GM19438 (cell line): Measurements from ENCODE around the gene VAMP8.
"Not testable (repeated sequence)": the region's sequence is repeated elsewhere in the genome, so short reads cannot be mapped to it uniquely, and the experiment has no call there.

Experiments used
- ATAC-seq: cut with Tn5 transposase; IDR thresholded peaks from one replicate; pipeline ENCODE4 v1.9.1; 2021; ENCODE audit warnings: low read depth; ENCODE audit not compliant: unreplicated experiment

The VAMP8 gene

DNA sequence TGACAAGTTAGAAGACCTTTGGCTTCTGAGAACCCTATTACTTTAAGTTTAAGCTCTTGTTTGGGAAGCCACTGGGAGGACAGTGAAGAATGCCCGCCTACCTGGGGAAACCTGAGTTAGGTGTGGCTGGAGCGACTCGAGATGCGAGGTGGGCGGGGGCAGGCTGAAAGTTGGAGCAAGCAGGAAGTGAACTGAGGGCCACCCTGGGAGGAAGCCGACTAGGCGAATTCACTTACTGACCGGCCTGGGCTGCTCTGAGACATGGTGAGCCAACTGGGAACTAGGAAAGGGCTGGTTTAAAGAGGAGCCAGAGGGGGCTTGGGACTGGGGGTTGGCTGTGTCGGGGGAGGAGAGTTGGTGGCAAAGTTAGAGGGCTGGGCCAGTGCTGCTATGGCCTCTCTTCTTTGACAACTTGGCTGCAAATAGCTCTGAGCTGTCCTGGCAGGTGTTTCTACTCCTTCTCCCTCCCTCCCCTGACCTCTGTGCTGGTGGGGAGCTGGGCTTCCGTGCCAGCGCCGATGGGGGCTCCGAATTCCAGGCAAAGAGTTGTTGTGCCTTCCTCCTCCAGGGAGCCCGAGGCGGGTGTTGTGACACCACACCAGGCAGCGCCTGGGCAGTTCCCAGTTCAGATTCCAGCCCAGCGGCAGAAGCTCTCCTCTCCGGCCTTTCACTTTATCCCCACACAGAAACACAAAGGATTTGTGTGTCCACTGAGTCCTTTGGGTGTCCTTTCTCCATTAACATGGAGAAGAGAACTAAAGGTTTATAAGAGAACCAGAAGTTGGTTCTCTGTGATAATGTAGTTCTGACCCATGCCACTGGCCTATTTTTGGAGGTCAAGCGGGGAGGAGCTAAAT, at the start of gene VAMP8:
TSS of gene VAMP8 (plus strand) at position 201 of the 857 bp plus-strand sequence. CDS start at position 262, 61 bp downstream.
- peak; percentile 66 for ATAC-seq

GRCh38 chr2:85527787-85528186, 49.6 kb upstream of the VAMP8 start:
- no peak for ATAC-seq

GRCh38 chr2:85528355-85528754, 49.0 kb upstream of the VAMP8 start:
- ATAC-seq, result no peak

GRCh38 chr2:85529809-85530208, 47.6 kb upstream of the VAMP8 start:
- no peak for ATAC-seq

GRCh38 chr2:85531589-85531988, 45.8 kb upstream of the VAMP8 start:
- no peak for ATAC-seq

DNA sequence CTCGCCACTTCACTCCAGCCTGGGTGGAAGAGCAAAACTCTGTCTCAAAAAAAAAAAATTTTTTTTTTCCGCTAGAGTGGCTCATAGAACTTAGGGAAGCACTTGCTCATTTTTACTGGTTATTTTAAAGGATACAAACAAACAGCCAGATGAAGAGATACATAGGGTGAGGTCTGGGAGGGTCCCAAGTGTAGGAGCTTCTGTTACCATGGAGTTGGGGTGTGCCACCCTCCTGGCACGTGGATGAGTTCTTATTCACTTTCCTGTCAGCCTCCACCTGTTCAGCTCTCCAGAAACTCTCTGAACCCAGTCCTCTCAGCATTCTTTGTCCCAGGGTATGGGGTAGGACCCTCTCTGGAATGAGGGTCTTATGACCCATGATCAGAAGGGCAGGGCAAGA, 43.3 kb upstream of the VAMP8 start:
- no peak for ATAC-seq

DNA sequence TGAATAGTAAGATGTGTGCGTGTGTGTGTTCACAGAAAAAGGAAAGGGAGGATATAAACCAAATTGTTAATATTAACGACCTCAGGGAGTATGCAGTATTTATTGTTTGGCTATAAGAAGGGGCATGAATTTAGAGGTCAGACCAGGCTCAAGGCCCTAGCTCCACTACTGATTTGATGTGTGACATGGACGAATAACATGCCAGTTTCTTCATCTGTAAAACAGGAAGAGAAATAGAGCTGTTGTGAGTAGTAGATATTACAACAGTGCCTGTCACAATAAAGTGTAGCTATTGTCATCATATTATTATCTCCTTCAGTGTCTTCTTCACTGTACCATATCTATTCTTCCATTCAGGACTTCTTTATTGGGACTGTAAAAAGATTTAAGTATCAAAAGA, 42.5 kb upstream of the VAMP8 start:
- no peak for ATAC-seq

- ATAC-seq, result no peak
Observed at GRCh38 chr2:85536479-85536878, 40.9 kb upstream of the VAMP8 start.

- ATAC-seq, result no peak
Observed at GRCh38 chr2:85537600-85538506, 39.5 kb upstream of the VAMP8 start.

- peak; percentile 62 for ATAC-seq
Observed at GRCh38 chr2:85538507-85539360, 38.7 kb upstream of the VAMP8 start, which contains the start of gene MAT2A. TSS of gene MAT2A (plus strand) at chr2:85539168. CDS start at chr2:85539288, 120 bp downstream.

GRCh38 chr2:85539361-85540132, 37.8 kb upstream of the VAMP8 start:
- ATAC-seq, result peak; percentile 21

DNA sequence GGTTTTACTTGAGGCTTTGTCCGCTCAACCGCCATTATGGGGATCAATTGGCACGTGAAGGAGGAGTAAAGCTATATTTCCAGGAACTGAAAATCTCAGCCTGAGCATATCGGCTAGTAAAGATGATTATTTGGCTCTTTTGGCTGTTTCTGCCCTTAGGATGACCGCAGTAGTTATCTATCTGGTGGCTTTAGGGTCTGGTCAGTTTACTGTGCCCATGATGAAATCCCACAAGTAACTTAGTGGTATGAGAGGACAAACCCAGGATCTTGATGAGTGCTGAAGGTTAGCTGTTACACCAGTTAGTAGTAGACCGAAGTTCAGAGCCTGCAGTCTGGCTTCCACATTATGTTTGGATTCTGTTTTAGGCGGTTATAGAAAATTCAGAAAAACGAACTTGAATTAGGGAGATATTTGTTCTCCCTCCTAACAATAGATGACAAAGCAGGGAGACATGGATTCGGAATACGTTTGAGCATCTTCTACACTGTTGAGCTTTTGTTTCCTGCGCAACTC, 37.2 kb upstream of the VAMP8 start:
- ATAC-seq, result no peak

GRCh38 chr2:85541262-85541661, 36.1 kb upstream of the VAMP8 start:
- ATAC-seq, result no peak

DNA sequence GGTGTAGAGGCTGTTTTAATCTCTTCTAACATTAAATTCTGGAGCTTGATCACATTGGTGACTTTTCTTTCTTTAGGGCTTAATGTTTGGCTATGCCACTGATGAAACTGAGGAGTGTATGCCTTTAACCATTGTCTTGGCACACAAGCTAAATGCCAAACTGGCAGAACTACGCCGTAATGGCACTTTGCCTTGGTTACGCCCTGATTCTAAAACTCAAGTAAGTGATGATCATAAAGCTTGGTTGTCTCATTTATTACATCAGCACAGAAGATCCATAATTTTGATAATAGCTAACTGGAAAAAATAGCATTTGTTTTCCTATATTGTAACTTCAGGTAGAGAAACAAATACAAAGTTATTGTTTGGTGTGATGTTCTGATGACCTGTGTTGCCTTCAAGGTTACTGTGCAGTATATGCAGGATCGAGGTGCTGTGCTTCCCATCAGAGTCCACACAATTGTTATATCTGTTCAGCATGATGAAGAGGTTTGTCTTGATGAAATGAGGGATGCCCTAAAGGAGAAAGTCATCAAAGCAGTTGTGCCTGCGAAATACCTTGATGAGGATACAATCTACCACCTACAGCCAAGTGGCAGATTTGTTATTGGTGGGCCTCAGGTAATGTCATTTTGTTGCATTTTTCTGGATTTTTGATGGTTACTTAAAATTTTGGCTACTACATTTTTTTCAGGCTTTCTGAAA, 35.5 kb upstream of the VAMP8 start:
- ATAC-seq, result no peak

GRCh38 chr2:85542777-85543176, 34.6 kb upstream of the VAMP8 start:
- ATAC-seq, result no peak

- not testable (repeated sequence) for ATAC-seq
Observed at GRCh38 chr2:85544254-85544691, 33.1 kb upstream of the VAMP8 start.

DNA sequence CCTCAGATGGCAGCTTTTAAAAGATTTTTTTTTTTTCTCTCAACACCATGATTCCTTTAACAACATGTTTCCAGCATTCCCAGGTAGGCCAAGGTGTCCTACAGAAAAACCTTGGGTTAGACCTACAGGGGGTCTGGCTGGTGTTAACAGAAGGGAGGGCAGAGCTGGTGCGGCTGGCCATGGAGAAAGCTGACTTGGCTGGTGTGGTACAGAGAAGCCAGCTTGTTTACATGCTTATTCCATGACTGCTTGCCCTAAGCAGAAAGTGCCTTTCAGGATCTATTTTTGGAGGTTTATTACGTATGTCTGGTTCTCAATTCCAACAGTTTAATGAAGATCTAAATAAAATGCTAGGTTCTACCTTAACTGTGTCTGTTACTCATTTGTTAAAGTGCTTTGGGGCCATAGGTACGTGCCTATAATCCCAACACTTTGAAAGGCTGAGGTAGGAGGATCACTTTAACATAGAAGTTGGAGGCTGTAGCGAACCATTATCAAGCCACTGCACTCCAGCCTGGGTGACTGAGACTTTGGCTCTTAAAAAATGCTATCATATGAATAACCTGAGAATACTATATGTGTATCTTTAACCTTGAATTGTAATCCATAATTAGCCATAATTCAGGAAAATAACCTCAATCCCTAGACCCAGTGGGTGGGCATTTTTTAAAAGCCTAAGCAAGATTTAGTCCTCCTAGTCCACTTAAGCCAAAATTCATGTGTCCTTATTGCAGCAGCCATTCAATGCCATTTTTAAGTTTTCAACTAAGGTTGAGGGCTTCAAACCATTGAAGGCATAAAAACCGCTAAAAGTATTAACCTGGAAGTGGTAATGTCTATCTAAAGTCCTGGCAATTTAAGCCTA, 32.2 kb upstream of the VAMP8 start:
- not testable (repeated sequence) for ATAC-seq

GRCh38 chr2:85545780-85546240, 31.6 kb upstream of the VAMP8 start:
- ATAC-seq, result no peak
